DOHH2 (cell line): ENCODE results near the gene TMEM156.

Experiments
- EZH2phosphoT487 ChIP-seq: fragments of 200-600 bp; sonication (generic); IDR thresholded peaks from 2 replicates; pipeline ENCODE4 v1.6.1; 2017; ENCODE audit warnings: borderline replicate concordance, mild to moderate bottlenecking, antibody characterized with exemption, low read length, moderate library complexity, mixed read lengths
- TF ChIP-seq, protein P1 (sequence below): fragments of 200-600 bp; sonication (generic); IDR thresholded peaks from one replicate; pipeline ENCODE4 v1.5.1; 2014; ENCODE audit warnings: antibody characterized with exemption, mild to moderate bottlenecking, low read depth, low read length; ENCODE audit not compliant: poor library complexity, severe bottlenecking

DNA sequence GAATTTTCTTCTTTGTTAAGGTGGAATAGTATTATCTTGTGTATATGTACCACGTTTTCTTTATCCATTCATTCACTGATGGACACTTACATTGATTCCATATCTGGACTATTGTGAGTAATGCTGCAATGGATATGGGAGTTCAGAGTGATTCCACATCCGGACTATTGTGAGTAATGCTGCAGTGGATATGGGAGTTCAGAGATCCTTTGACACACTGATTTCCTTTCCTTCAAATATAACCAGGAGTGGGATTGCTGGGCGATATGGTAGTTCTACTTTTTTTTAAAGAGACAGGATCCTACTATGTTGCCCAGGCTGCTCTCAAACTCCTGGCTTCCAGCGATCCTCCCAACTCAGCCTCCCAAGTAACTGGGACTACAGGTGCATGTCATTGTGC is 12.1 kb downstream of the TMEM156 start:
- TF ChIP-seq, protein P1, sequence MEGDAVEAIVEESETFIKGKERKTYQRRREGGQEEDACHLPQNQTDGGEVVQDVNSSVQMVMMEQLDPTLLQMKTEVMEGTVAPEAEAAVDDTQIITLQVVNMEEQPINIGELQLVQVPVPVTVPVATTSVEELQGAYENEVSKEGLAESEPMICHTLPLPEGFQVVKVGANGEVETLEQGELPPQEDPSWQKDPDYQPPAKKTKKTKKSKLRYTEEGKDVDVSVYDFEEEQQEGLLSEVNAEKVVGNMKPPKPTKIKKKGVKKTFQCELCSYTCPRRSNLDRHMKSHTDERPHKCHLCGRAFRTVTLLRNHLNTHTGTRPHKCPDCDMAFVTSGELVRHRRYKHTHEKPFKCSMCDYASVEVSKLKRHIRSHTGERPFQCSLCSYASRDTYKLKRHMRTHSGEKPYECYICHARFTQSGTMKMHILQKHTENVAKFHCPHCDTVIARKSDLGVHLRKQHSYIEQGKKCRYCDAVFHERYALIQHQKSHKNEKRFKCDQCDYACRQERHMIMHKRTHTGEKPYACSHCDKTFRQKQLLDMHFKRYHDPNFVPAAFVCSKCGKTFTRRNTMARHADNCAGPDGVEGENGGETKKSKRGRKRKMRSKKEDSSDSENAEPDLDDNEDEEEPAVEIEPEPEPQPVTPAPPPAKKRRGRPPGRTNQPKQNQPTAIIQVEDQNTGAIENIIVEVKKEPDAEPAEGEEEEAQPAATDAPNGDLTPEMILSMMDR = no peak
- TF ChIP-seq EZH2phosphoT487 = no peak
